H1 (cell line): ENCODE data around the gene IL5.

ENCODE experiments used
- BCL11A ChIP-seq, 2 experiments: IDR thresholded peaks; one replicate each; pipeline ENCODE4 v1.6.1; 2011; ENCODE audit warnings: low read depth in 2 of 2, low read length in 2 of 2, mild to moderate bottlenecking in 2 of 2
- BRCA1 ChIP-seq: IDR thresholded peaks from 2 replicates; pipeline ENCODE4 v1.6.1; 2012; ENCODE audit warnings: low read depth, low read length, improper control_type of control experiment
- CTCF ChIP-seq, 3 experiments: IDR thresholded peaks; 1 replicate in 2 of 3; 2 replicates in 1 of 3; pipeline versions ENCODE4 v1.5.1 to v1.6.1; 2011; ENCODE audit warnings: low read length in 3 of 3, mild to moderate bottlenecking in 3 of 3, inconsistent platforms in 2 of 3, low read depth in 1 of 3, moderate library complexity in 1 of 3; ENCODE audit not compliant: insufficient read depth in 1 of 3; ENCODE audit errors: control extremely low read depth in 1 of 3
- EP300 ChIP-seq, 2 experiments: IDR thresholded peaks; 1 replicate in 1 of 2; 2 replicates in 1 of 2; pipeline ENCODE4 v1.6.1; 2011 to 2012; ENCODE audit warnings: low read depth in 2 of 2, low read length in 2 of 2, mild to moderate bottlenecking in 2 of 2, borderline replicate concordance in 1 of 2, inconsistent platforms in 1 of 2, moderate library complexity in 1 of 2
- EZH2 ChIP-seq: fragments of 200-600 bp; sonication (generic); IDR thresholded peaks from 2 replicates; pipeline ENCODE4 v1.7.1; 2012; ENCODE audit warnings: low read depth, mild to moderate bottlenecking, moderate library complexity, low read length, inconsistent platforms; ENCODE audit not compliant: severe bottlenecking
- GTF2F1 ChIP-seq: IDR thresholded peaks from 2 replicates; pipeline ENCODE4 v1.6.1; 2012; ENCODE audit warnings: low read depth, low read length, improper control_type of control experiment, borderline replicate concordance
- PHF8 ChIP-seq: fragments of 200-600 bp; sonication (generic); conservative IDR thresholded peaks from 2 replicates; pipeline ENCODE4 v1.7.1; 2012; ENCODE audit warnings: low read depth, mild to moderate bottlenecking, inconsistent platforms, low read length, moderate library complexity
- RAD21 ChIP-seq, 2 experiments: IDR thresholded peaks in 1 of 2; conservative IDR thresholded peaks in 1 of 2; 2 replicates each; pipeline ENCODE4 v1.6.1; 2011; ENCODE audit warnings: low read depth in 2 of 2, low read length in 2 of 2, improper control_type of control experiment in 1 of 2, inconsistent platforms in 1 of 2, mild to moderate bottlenecking in 1 of 2, moderate library complexity in 1 of 2
- SIN3A ChIP-seq, 2 experiments: IDR thresholded peaks in 1 of 2; conservative IDR thresholded peaks in 1 of 2; 2 replicates each; pipeline ENCODE4 v1.6.1; 2011 to 2012; ENCODE audit warnings: low read length in 2 of 2, improper control_type of control experiment in 1 of 2, low read depth in 1 of 2, mild to moderate bottlenecking in 1 of 2
- SIX5 ChIP-seq: IDR thresholded peaks from 2 replicates; pipeline ENCODE4 v1.6.1; 2011; ENCODE audit warnings: mild to moderate bottlenecking, low read depth, low read length
- TCF12 ChIP-seq: IDR thresholded peaks from 2 replicates; pipeline ENCODE4 v1.6.1; 2011; ENCODE audit warnings: low read depth, mild to moderate bottlenecking, low read length

- TF ChIP-seq CTCF (IDR thresholded peaks at IDR 0.05; ENCODE audit: control extremely low read depth in 1 of 3, insufficient read depth in 1 of 3, low read depth in 1 of 3, low read length in 3 of 3) (no peak), EP300 (IDR thresholded peaks at IDR 0.05; ENCODE audit: borderline replicate concordance in 1 of 2, low read depth in 2 of 2, low read length in 2 of 2) (no peak), TCF12 (no peak), SIX5 (no peak), SIN3A (conservative IDR thresholded peaks at IDR 0.05 in 1 of 2, IDR thresholded peaks at IDR 0.05 in 1 of 2; ENCODE audit: low read depth in 1 of 2, low read length in 2 of 2) (no peak), BRCA1 (no peak), RAD21 (IDR thresholded peaks at IDR 0.05 in 1 of 2, conservative IDR thresholded peaks at IDR 0.05 in 1 of 2; ENCODE audit: low read depth in 2 of 2, low read length in 2 of 2) (no peak), GTF2F1 (no peak), PHF8 (no peak), EZH2 (no peak), BCL11A (IDR thresholded peaks at IDR 0.05; ENCODE audit: low read depth in 2 of 2, low read length in 2 of 2) (no peak)
Measured at GRCh38 chr5:132549576-132549975, 6.3 kb upstream of the IL5 start.
